GM13976 (cell line): Measurements from ENCODE around the gene LYST.
"Not testable (repeated sequence)": the region's sequence is repeated elsewhere in the genome, so short reads cannot be mapped to it uniquely, and the experiment has no call there.

Experiments used
- DNase-seq: peaks from one replicate; pipeline ENCODE4 v3.0.0; 2012; ENCODE audit warnings: low spot score
- CTCF ChIP-seq: IDR thresholded peaks from 2 replicates; pipeline ENCODE4 v1.5.1; 2012; ENCODE audit warnings: borderline replicate concordance, mild to moderate bottlenecking; ENCODE audit not compliant: insufficient read depth; ENCODE audit errors: extremely low read depth, missing control alignments, control extremely low read depth
- in situ Hi-C: fragments of 300-500 bp; cut with MboI; formaldehyde crosslinking; loops from one replicate; pipeline ENCODE4 v1.12.0; 2022; ENCODE audit warnings: low sequenced_read_pairs, mixed read lengths, inconsistent platforms; ENCODE audit not compliant: unreplicated experiment

The LYST gene

GRCh38 chr1:235853653-235854052 is 13.1 kb downstream of the LYST start:
- no peak for TF ChIP-seq CTCF
- in situ Hi-C loops: no loop called here
- DNase-seq: no peak

GRCh38 chr1:235852887-235853286 is 13.8 kb downstream of the LYST start:
- no peak for TF ChIP-seq CTCF
- in situ Hi-C loops: no loop called here
- no peak for DNase-seq

GRCh38 chr1:235851939-235852338 is 14.8 kb downstream of the LYST start:
- no peak for DNase-seq
- in situ Hi-C loops: no loop called here
- TF ChIP-seq CTCF: no peak

GRCh38 chr1:235848251-235848650 is 18.5 kb downstream of the LYST start:
- DNase-seq, in situ Hi-C loops: not testable (repeated sequence)

- in situ Hi-C loops: not testable (repeated sequence)
These were observed 21.0 kb downstream of the LYST start for GRCh38 chr1:235845656-235846107.

GRCh38 chr1:235844776-235845175 is 21.9 kb downstream of the LYST start:
- no peak for TF ChIP-seq CTCF
- in situ Hi-C loops: no loop called here
- no peak for DNase-seq

More at GRCh38 chr1:235845656-235846107, 21.0 kb downstream of the LYST start:
- DNase-seq: not testable (repeated sequence)

GRCh38 chr1:235843461-235843961 is 23.2 kb downstream of the LYST start:
- peak; percentile 31 for TF ChIP-seq CTCF
- DNase-seq: peak; percentile 18
- in situ Hi-C loops: no loop called here

GRCh38 chr1:235841938-235842545 is 24.7 kb downstream of the LYST start:
- no peak for TF ChIP-seq CTCF
- in situ Hi-C loops: no loop called here
- peak; percentile 36 for DNase-seq
